ENCODE measurements around the gene BYSL. TPM values are rescaled to one million over a fixed set of nuclear protein-coding genes. Genes with fewer than 3 reads are reported as not detected.

Gene BYSL
- total RNA-seq, 1 experiment from 2014 or later = 33.0 TPM

GRCh38 chr6:41965429-41966213 lies 44.3 kb downstream of the BYSL start:
- TF ChIP-seq CTCF (conservative IDR thresholded peaks at IDR 0.05) (no peak), EZH2 (IDR thresholded peaks at IDR 0.05; ENCODE audit: low read depth) (no peak)
- no peak overlapping the region for H2AFZ ChIP-seq
- ChIA-PET CTCF (interaction anchor here (0.6 to 1.2 kb wide), 2 partner anchors 45 to 83 kb away, joined by 3 to 8 read pairs; partner anchors contain the start of gene MED20), POLR2A (ENCODE audit: unreplicated experiment) (interaction anchor here (0.6 kb wide), 1 partner anchor 127 kb away, joined by 9 read pairs; no protein-coding TSS in a partner anchor)
- H3K4me2 ChIP-seq = peak overlapping the region; percentile 54
- no peak overlapping the region for H3K4me3 ChIP-seq
- DNase-seq = no peak
- peaks cover 49% of the 10 kb centered on the region for H3K4me1 ChIP-seq (replicated peaks; ENCODE audit: insufficient read depth)
- no peaks in the 10 kb centered on the region for H3K27me3 ChIP-seq (ENCODE audit: insufficient read depth, low read depth)
- intact Hi-C loops (cut with micrococcal nuclease; ENCODE audit: unreplicated experiment) = loop anchor here (2.0 kb wide), 1 partner anchor 79 kb away; no protein-coding TSS in a partner anchor
- peaks cover 34% of the 10 kb centered on the region for H3F3A ChIP-seq (ENCODE audit: insufficient read depth, low read depth)
- H3K79me2 ChIP-seq (ENCODE audit: low read depth) = no peaks in the 10 kb centered on the region
- H3K27ac ChIP-seq = peak overlapping the region; percentile 98
- no peaks in the 10 kb centered on the region for H4K20me1 ChIP-seq (ENCODE audit: insufficient read depth)
- H3K9me3 ChIP-seq (ENCODE audit: insufficient read depth, low read depth) = no peaks in the 10 kb centered on the region
- H3K36me3 ChIP-seq (ENCODE audit: low read depth) = no peaks in the 10 kb centered on the region
- BruUV-seq (replicated peaks) = no TSS peak
- no peaks in the 10 kb centered on the region for H3K9me2 ChIP-seq (ENCODE audit: insufficient read depth)

GRCh38 chr6:41966214-41966920 lies 45.1 kb downstream of the BYSL start:
- Histone ChIP-seq H3F3A (ENCODE audit: insufficient read depth, low read depth) (peaks cover 34% of the 10 kb centered on the region), H3K9me3 (ENCODE audit: insufficient read depth, low read depth) (no peaks in the 10 kb centered on the region), H3K27ac (peak overlapping the region; percentile 98), H3K27me3 (ENCODE audit: insufficient read depth, low read depth) (no peaks in the 10 kb centered on the region), H3K4me2 (peak overlapping the region; percentile 54), H3K9me2 (ENCODE audit: insufficient read depth) (no peaks in the 10 kb centered on the region), H4K20me1 (ENCODE audit: insufficient read depth) (no peaks in the 10 kb centered on the region), H3K79me2 (ENCODE audit: low read depth) (no peaks in the 10 kb centered on the region), H3K4me1 (replicated peaks; ENCODE audit: insufficient read depth) (peaks cover 50% of the 10 kb centered on the region), H3K4me3 (no peak overlapping the region; the same call in 1 of the 2 replicates), H3K36me3 (ENCODE audit: low read depth) (no peaks in the 10 kb centered on the region), H2AFZ (no peak overlapping the region)
- ChIA-PET CTCF (interaction anchor here (1.2 kb wide), 1 partner anchor 46 kb away, joined by 3 read pairs; the partner anchor contains the start of gene MED20), POLR2A (ENCODE audit: unreplicated experiment) (interaction anchor here (0.6 kb wide), 1 partner anchor 128 kb away, joined by 9 read pairs; no protein-coding TSS in a partner anchor)
- DNase-seq = no peak
- TF ChIP-seq CTCF (conservative IDR thresholded peaks at IDR 0.05) (no peak), EZH2 (IDR thresholded peaks at IDR 0.05; ENCODE audit: low read depth) (no peak)
- no TSS peak for BruUV-seq (replicated peaks)
- intact Hi-C loops (cut with micrococcal nuclease; ENCODE audit: unreplicated experiment) = loop anchor here (2.0 kb wide), 1 partner anchor 78 kb away; no protein-coding TSS in a partner anchor

- peak; percentile 74 to 88 for DNase-seq
- peaks cover 34% of the 10 kb centered on the region for H3F3A ChIP-seq (ENCODE audit: insufficient read depth, low read depth)
- BruUV-seq (replicated peaks) = TSS peak; percentile 78
- no peaks in the 10 kb centered on the region for H3K9me2 ChIP-seq (ENCODE audit: insufficient read depth)
- no peaks in the 10 kb centered on the region for H3K9me3 ChIP-seq (ENCODE audit: insufficient read depth, low read depth)
- peak overlapping the region; percentile 98 for H3K27ac ChIP-seq
- intact Hi-C loops (cut with micrococcal nuclease; ENCODE audit: unreplicated experiment) = loop anchor here (1.0 to 2.0 kb wide), 3 partner anchors 25 to 78 kb away; no protein-coding TSS in a partner anchor
- no peak for TF ChIP-seq EZH2 (IDR thresholded peaks at IDR 0.05; ENCODE audit: low read depth)
- H3K4me1 ChIP-seq (replicated peaks; ENCODE audit: insufficient read depth) = peaks cover 44% of the 10 kb centered on the region
- no peaks in the 10 kb centered on the region for H3K79me2 ChIP-seq (ENCODE audit: low read depth)
- no peak overlapping the region; the same call in 1 of the 2 replicates for H3K4me3 ChIP-seq
- no peaks in the 10 kb centered on the region for H3K36me3 ChIP-seq (ENCODE audit: low read depth)
- no peaks in the 10 kb centered on the region for H4K20me1 ChIP-seq (ENCODE audit: insufficient read depth)
- CTCF ChIA-PET = interaction anchor here (0.9 kb wide), 1 partner anchor 25 kb away, joined by 5 read pairs; no protein-coding TSS in a partner anchor
- POLR2A ChIA-PET (ENCODE audit: unreplicated experiment) = interaction anchor here (0.5 to 0.7 kb wide), 3 partner anchors 13 to 126 kb away, joined by 3 to 6 read pairs (median 5); no protein-coding TSS in a partner anchor
- peak overlapping the region; percentile 54 for H3K4me2 ChIP-seq
- no peaks in the 10 kb centered on the region for H3K27me3 ChIP-seq (ENCODE audit: insufficient read depth, low read depth)
- no peak overlapping the region for H2AFZ ChIP-seq
These were observed 45.6 kb downstream of the BYSL start for GRCh38 chr6:41966961-41967311.

All from PC-9 (cell line).